SK-N-SH treated with all-trans-retinoic acid at 6 μM for 48 hours (cell line): ENCODE measurements around the gene CAPN10.

Experiments
- ZFP30 ChIP-seq: fragments of 450-650 bp; formaldehyde crosslinking; IDR thresholded peaks from 2 replicates; pipeline ENCODE4 v1.5.0; 2022; ENCODE audit warnings: mild to moderate bottlenecking, moderate library complexity
- ZNF70 ChIP-seq: fragments of 450-650 bp; formaldehyde crosslinking; IDR thresholded peaks from 2 replicates; pipeline ENCODE4 v1.5.0; 2020; ENCODE audit warnings: mild to moderate bottlenecking, moderate library complexity

- no peak for TF ChIP-seq ZNF70 (CRISPR knock-in tag)
- TF ChIP-seq ZFP30 = no peak
These were observed 20.1 kb upstream of the CAPN10 start for GRCh38 chr2:240566203-240567136.
